ENCODE measurements around the gene SYTL4. TPM values are rescaled to one million over a fixed set of nuclear protein-coding genes. Genes with fewer than 3 reads are reported as not detected.

The SYTL4 gene
- total and polyA plus RNA-seq, 4 donors = 5.2 to 26.2 (median 10.2) TPM

- Histone ChIP-seq H3K36me3 (ENCODE audit: control insufficient read depth in 4 of 4, insufficient read depth in 3 of 4, low read depth in 1 of 4, low read length in 3 of 4) (no peaks in the 10 kb centered on the region), H3K9ac (ENCODE audit: low read depth in 1 of 2, low read length in 2 of 2) (no peak overlapping the region), H3K4me1 (ENCODE audit: control insufficient read depth in 4 of 4, insufficient read depth in 4 of 4, low read length in 3 of 4) (peaks cover 0 to 5% (median 0%) of the 10 kb centered on the region in 4 donors), H3K27me3 (ENCODE audit: control insufficient read depth in 4 of 4, insufficient read depth in 4 of 4, low read length in 3 of 4) (no peaks in the 10 kb centered on the region), H3K27ac (ENCODE audit: low read depth in 1 of 2, low read length in 2 of 2) (no peak overlapping the region), H3K9me3 (ENCODE audit: control insufficient read depth in 4 of 4, low read length in 3 of 4) (no peaks in the 10 kb centered on the region), H3K4me3 (ENCODE audit: low read depth in 1 of 3, low read length in 3 of 3) (no peak overlapping the region)
- 90% methylated on average over 13 of the region's 13 CpGs for WGBS
- no peak for TF ChIP-seq RAD21 (IDR thresholded peaks at IDR 0.05)
- no peak for TF ChIP-seq REST (IDR thresholded peaks at IDR 0.05)
- TF ChIP-seq RXRA (IDR thresholded peaks at IDR 0.05) = no peak
- no peak for TF ChIP-seq NR2F2 (IDR thresholded peaks at IDR 0.05)
- TF ChIP-seq MAX (IDR thresholded peaks at IDR 0.05) = no peak
- no peak for TF ChIP-seq CTCF (IDR thresholded peaks at IDR 0.05; ENCODE audit: low read depth, low read length, missing input control)
- no peak for TF ChIP-seq EGR1 (IDR thresholded peaks at IDR 0.05; ENCODE audit: low read depth in 2 of 2)
- no peak for TF ChIP-seq ZBTB33 (IDR thresholded peaks at IDR 0.05)
- TF ChIP-seq SP1 (IDR thresholded peaks at IDR 0.05) = no peak
- TF ChIP-seq FOXA2 (IDR thresholded peaks at IDR 0.05) = no peak
- TF ChIP-seq FOXA1 (IDR thresholded peaks at IDR 0.05) = no peak
- TF ChIP-seq YY1 (IDR thresholded peaks at IDR 0.05) = no peak
- no peak for TF ChIP-seq HNF4A (conservative IDR thresholded peaks at IDR 0.05)
- no peak for TF ChIP-seq HNF4G (IDR thresholded peaks at IDR 0.05)
- no peak for TF ChIP-seq JUND (IDR thresholded peaks at IDR 0.05)
- no peak for DNase-seq (ENCODE audit: low spot score)
Measured at GRCh38 chrX:100662170-100662569, 69.8 kb downstream of the SYTL4 start.

GRCh38 chrX:100659431-100660137 is 72.3 kb downstream of the SYTL4 start:
- Histone ChIP-seq H3K4me1 (ENCODE audit: control insufficient read depth in 4 of 4, insufficient read depth in 4 of 4, low read length in 3 of 4) (peaks cover 0 to 5% (median 0%) of the 10 kb centered on the region in 4 donors), H3K27me3 (ENCODE audit: control insufficient read depth in 4 of 4, insufficient read depth in 4 of 4, low read length in 3 of 4) (no peaks in the 10 kb centered on the region), H3K4me3 (ENCODE audit: low read depth in 1 of 3, low read length in 3 of 3) (no peak overlapping the region), H3K27ac (ENCODE audit: low read depth in 1 of 2, low read length in 2 of 2) (peak overlapping the region; percentile 39 to 50), H3K9me3 (ENCODE audit: control insufficient read depth in 4 of 4, low read length in 3 of 4) (no peaks in the 10 kb centered on the region), H3K36me3 (ENCODE audit: control insufficient read depth in 4 of 4, insufficient read depth in 3 of 4, low read depth in 1 of 4, low read length in 3 of 4) (no peaks in the 10 kb centered on the region), H3K9ac (ENCODE audit: low read depth in 1 of 2, low read length in 2 of 2) (no peak overlapping the region)
- WGBS = 63% methylated on average over 4 of the region's 4 CpGs
- no peak for TF ChIP-seq NR2F2 (IDR thresholded peaks at IDR 0.05)
- no peak for TF ChIP-seq TAF1 (conservative IDR thresholded peaks at IDR 0.05)
- TF ChIP-seq RXRA (IDR thresholded peaks at IDR 0.05) = no peak
- TF ChIP-seq YY1 (IDR thresholded peaks at IDR 0.05) = peak; percentile 78
- TF ChIP-seq RAD21 (IDR thresholded peaks at IDR 0.05) = no peak
- TF ChIP-seq GABPA (IDR thresholded peaks at IDR 0.05 in 1 of 2, conservative IDR thresholded peaks at IDR 0.05 in 1 of 2) = no peak
- no peak for TF ChIP-seq HNF4G (IDR thresholded peaks at IDR 0.05)
- no peak for DNase-seq (ENCODE audit: low spot score)
